Measurements from ENCODE around the gene SCIN. TPM values are rescaled to one million over a fixed set of nuclear protein-coding genes. Genes with fewer than 3 reads are reported as not detected.

Gene SCIN
- polyA plus RNA-seq, 1 of the 3 experiments (the other 2 are of a cell fraction) = 0.02 TPM

DNA sequence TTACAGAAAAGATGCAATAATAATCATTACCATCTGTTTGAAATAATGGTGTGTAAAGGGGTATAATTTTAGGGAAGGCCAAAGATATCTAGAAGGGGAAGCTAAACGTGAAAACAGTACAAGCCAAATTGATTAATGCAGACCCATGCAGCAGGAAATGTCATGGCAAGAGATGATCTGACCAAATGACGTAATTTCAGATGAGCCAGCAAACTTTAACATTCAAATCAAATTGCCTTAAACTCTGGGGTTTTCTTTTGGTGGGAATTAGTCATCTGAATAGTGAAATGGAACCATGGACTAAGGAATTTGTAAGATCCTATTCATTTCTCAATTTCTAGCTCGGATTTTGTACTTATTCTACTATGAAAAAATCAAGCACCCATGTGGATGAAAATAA is 21.4 kb upstream of the SCIN start:
- no peaks in the 10 kb centered on the region for H3K36me3 ChIP-seq (replicated peaks in 1 of 2; ENCODE audit: control insufficient read depth in 1 of 2, insufficient read depth in 2 of 2, low read length in 1 of 2)
- H3K4me3 ChIP-seq (ENCODE audit: low read depth in 2 of 2, low read length in 1 of 2) = no peak overlapping the region
- 39% methylated on average over 3 of the region's 3 CpGs for WGBS (ENCODE audit: low lambda C conversion rate)
- no peaks in the 10 kb centered on the region for H3F3A ChIP-seq (replicated peaks; ENCODE audit: insufficient read depth)
- no peaks in the 10 kb centered on the region for H4K20me1 ChIP-seq (ENCODE audit: insufficient read depth)
- no peaks in the 10 kb centered on the region for H3K9me3 ChIP-seq
- no peaks in the 10 kb centered on the region for H3K79me2 ChIP-seq (ENCODE audit: insufficient read depth)
- H3K9me2 ChIP-seq = no peaks in the 10 kb centered on the region
- no peaks in the 10 kb centered on the region; the same call in 1 of the 2 replicates for H3K27me3 ChIP-seq (ENCODE audit: insufficient read depth)
- no peak overlapping the region for H3K9ac ChIP-seq
- ChIA-PET POLR2A (no interaction called here), CTCF (interaction anchor here (0.6 to 1.3 kb wide), 6 partner anchors 9 to 522 kb away, joined by 3 to 5 read pairs (median 3); no protein-coding TSS in a partner anchor)
- H2AFZ ChIP-seq (ENCODE audit: low read depth) = no peak overlapping the region
- TF ChIP-seq, protein P1, sequence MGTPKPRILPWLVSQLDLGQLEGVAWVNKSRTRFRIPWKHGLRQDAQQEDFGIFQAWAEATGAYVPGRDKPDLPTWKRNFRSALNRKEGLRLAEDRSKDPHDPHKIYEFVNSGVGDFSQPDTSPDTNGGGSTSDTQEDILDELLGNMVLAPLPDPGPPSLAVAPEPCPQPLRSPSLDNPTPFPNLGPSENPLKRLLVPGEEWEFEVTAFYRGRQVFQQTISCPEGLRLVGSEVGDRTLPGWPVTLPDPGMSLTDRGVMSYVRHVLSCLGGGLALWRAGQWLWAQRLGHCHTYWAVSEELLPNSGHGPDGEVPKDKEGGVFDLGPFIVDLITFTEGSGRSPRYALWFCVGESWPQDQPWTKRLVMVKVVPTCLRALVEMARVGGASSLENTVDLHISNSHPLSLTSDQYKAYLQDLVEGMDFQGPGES (IDR thresholded peaks at IDR 0.05; ENCODE audit: low read depth, low read length) = no peak
- TF ChIP-seq YY1 (IDR thresholded peaks at IDR 0.05; ENCODE audit: low read depth) = no peak
- TF ChIP-seq FOXM1 (IDR thresholded peaks at IDR 0.05; ENCODE audit: low read depth) = no peak
- TF ChIP-seq ELF1 (IDR thresholded peaks at IDR 0.05) = no peak
- TF ChIP-seq FOSL2 (IDR thresholded peaks at IDR 0.05; ENCODE audit: borderline replicate concordance, low read depth) = no peak
- TF ChIP-seq TEAD4 (IDR thresholded peaks at IDR 0.05; ENCODE audit: borderline replicate concordance, insufficient read depth) = no peak
- no peak for TF ChIP-seq TCF12 (IDR thresholded peaks at IDR 0.05)
- TF ChIP-seq NRF1 (IDR thresholded peaks at IDR 0.05; ENCODE audit: low read depth, low read length) = no peak
- no peak for TF ChIP-seq TAF1 (IDR thresholded peaks at IDR 0.05; ENCODE audit: borderline replicate concordance, low read depth, low read length)
- no peak for TF ChIP-seq RXRA (IDR thresholded peaks at IDR 0.05; ENCODE audit: borderline replicate concordance, low read depth)
- TF ChIP-seq, protein P2, sequence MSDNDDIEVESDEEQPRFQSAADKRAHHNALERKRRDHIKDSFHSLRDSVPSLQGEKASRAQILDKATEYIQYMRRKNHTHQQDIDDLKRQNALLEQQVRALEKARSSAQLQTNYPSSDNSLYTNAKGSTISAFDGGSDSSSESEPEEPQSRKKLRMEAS (IDR thresholded peaks at IDR 0.05; ENCODE audit: low read depth) = no peak
- H3K4me1 ChIP-seq (ENCODE audit: control insufficient read depth in 1 of 2, insufficient read depth in 2 of 2, low read depth in 1 of 2, low read length in 1 of 2) = no peaks in the 10 kb centered on the region
- DNase-seq = no peak
- H3K27ac ChIP-seq (ENCODE audit: low read depth in 2 of 2, low read length in 1 of 2) = no peak overlapping the region
- no peak overlapping the region for H3K4me2 ChIP-seq

DNA sequence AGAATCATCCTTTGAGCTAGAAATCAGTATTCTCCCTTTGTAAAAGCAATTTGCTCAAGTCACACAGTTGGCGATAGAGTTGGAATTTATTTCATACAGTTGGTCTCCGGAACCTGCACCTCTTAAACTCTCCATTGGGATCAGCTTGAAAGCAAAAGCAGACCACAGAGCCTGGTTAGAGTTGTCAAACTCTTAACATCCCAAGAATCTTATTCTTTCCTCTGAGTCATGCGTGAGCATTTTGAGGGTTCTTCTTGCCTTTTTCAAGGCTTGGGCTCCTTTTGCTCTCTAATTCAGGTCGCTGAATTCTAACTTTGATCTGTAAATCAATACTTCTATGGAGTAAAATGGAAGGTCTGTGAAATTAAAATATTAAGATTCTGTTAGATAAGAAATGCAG is 19.6 kb upstream of the SCIN start:
- Histone ChIP-seq H3K27me3 (ENCODE audit: insufficient read depth) (no peaks in the 10 kb centered on the region), H3K4me1 (ENCODE audit: control insufficient read depth in 1 of 2, insufficient read depth in 2 of 2, low read depth in 1 of 2, low read length in 1 of 2) (no peaks in the 10 kb centered on the region), H3K27ac (ENCODE audit: low read depth in 2 of 2, low read length in 1 of 2) (no peak overlapping the region), H3K79me2 (ENCODE audit: insufficient read depth) (no peaks in the 10 kb centered on the region), H3K4me2 (no peak overlapping the region), H3K9me3 (no peaks in the 10 kb centered on the region), H4K20me1 (ENCODE audit: insufficient read depth) (no peaks in the 10 kb centered on the region), H3K4me3 (ENCODE audit: low read depth in 2 of 2, low read length in 1 of 2) (no peak overlapping the region), H3F3A (replicated peaks; ENCODE audit: insufficient read depth) (no peaks in the 10 kb centered on the region), H3K36me3 (replicated peaks in 1 of 2; ENCODE audit: control insufficient read depth in 1 of 2, insufficient read depth in 2 of 2, low read length in 1 of 2) (no peaks in the 10 kb centered on the region), H3K9me2 (no peaks in the 10 kb centered on the region), H3K9ac (no peak overlapping the region), H2AFZ (ENCODE audit: low read depth) (no peak overlapping the region)
- 85% methylated on average over 4 of the region's 4 CpGs for WGBS (ENCODE audit: low lambda C conversion rate)
- CTCF ChIA-PET = interaction anchor here (0.8 to 1.6 kb wide), 3 partner anchors 10 to 73 kb away, joined by 4 to 6 read pairs (median 5); no protein-coding TSS in a partner anchor
- POLR2A ChIA-PET = no interaction called here
- TF ChIP-seq TAF1 (IDR thresholded peaks at IDR 0.05; ENCODE audit: borderline replicate concordance, low read depth, low read length) = no peak
- TF ChIP-seq RAD21 (IDR thresholded peaks at IDR 0.05; ENCODE audit: low read length) = no peak
- no peak for TF ChIP-seq RXRA (IDR thresholded peaks at IDR 0.05; ENCODE audit: borderline replicate concordance, low read depth)
- TF ChIP-seq GABPA (IDR thresholded peaks at IDR 0.05; ENCODE audit: low read depth) = no peak
- TF ChIP-seq EZH2phosphoT487 (IDR thresholded peaks at IDR 0.05; ENCODE audit: borderline replicate concordance, low read depth) = no peak
- DNase-seq = no peak

All from SK-N-SH (cell line).